GM12878 (cell line): Measurements from ENCODE around the gene ARVCF. TPM values are rescaled to one million over a fixed set of nuclear protein-coding genes. Genes with fewer than 3 reads are reported as not detected.

ENCODE experiments used
- ATAC-seq: fragments of 200-7000 bp; cut with Tn5 transposase; 3 replicates; pipeline ENCODE4 v1.9.1; 2020; ENCODE audit warnings: mild to moderate bottlenecking, moderate library complexity
- BruUV-seq: library from RNA; stranded (reverse); fragments of 400-500 nt; replicated peaks from 2 replicates; lab custom pipeline; 2021; lab: Mats Ljungman, UMichigan
- CTCF ChIA-PET: fragments of 300-600 bp; sonication (Branson Sonifier 250); formaldehyde crosslinking; extraction: SDS; loops from one replicate; lab custom pipeline; 2021; ENCODE audit warnings: inconsistent platforms; lab: Yijun Ruan, JAX
- POLR2A ChIA-PET: fragments of 350-600 bp; formaldehyde crosslinking; extraction: SDS; loops from one replicate; lab custom pipeline; 2021; ENCODE audit warnings: inconsistent platforms; lab: Charles Lee
- RAD21 ChIA-PET: fragments of 300-600 bp; sonication (Branson Sonifier 250); formaldehyde crosslinking; loops from one replicate; lab custom pipeline; 2023; ENCODE audit warnings: antibody characterized with exemption; ENCODE audit not compliant: unreplicated experiment; lab: Charles Lee
- SMC1A ChIA-PET: fragments of 300-600 bp; sonication (Branson Sonifier 250); formaldehyde crosslinking; loops from one replicate; lab custom pipeline; 2023; ENCODE audit not compliant: unreplicated experiment, uncharacterized antibody; lab: Charles Lee
- DNase-seq: peaks from one replicate; pipeline ENCODE4 v3.0.0-alpha.2; 2011; ENCODE audit warnings: low read depth, low spot score
- FAIRE-seq: peaks from 3 replicates; lab custom pipeline; 2011; peaks lifted over from hg19 to GRCh38; lab: Jason Lieb, UNC
- H2AFZ ChIP-seq: 2 replicates; pipeline ENCODE4 v1.6.0; 2011; ENCODE audit warnings: low read depth, low read length, control low read depth; ENCODE audit not compliant: control insufficient read depth
- H3K27ac ChIP-seq: 2 replicates; pipeline ENCODE4 v1.5.1; 2011; ENCODE audit warnings: control low read depth; ENCODE audit not compliant: control insufficient read depth, insufficient read depth
- H3K27me3 ChIP-seq, 2 experiments: replicated peaks in 1 of 2; 2 replicates each; pipeline versions ENCODE4 v1.6.0 to v1.6.1; 2011; ENCODE audit warnings: low read length in 1 of 2; ENCODE audit not compliant: control insufficient read depth in 2 of 2, insufficient read depth in 2 of 2
- H3K36me3 ChIP-seq, 2 experiments: 2 replicates each; pipeline ENCODE4 v1.5.1; 2011; ENCODE audit warnings: low read length in 1 of 2; ENCODE audit not compliant: control insufficient read depth in 2 of 2, insufficient read depth in 2 of 2
- H3K4me1 ChIP-seq: 2 replicates; pipeline ENCODE4 v1.6.1; 2011; ENCODE audit warnings: mild to moderate bottlenecking, low read length, moderate library complexity, mixed read lengths; ENCODE audit not compliant: control insufficient read depth, insufficient read depth
- H3K4me2 ChIP-seq: 2 replicates; pipeline ENCODE4 v1.6.0; 2011; ENCODE audit warnings: control low read depth; ENCODE audit not compliant: control insufficient read depth, insufficient read depth
- H3K4me3 ChIP-seq: fragments of 200-600 bp; sonication (generic); 2 replicates; pipeline ENCODE4 v1.5.1; 2016
- H3K79me2 ChIP-seq: 2 replicates; pipeline ENCODE4 v1.6.0; 2011; ENCODE audit warnings: low read length; ENCODE audit not compliant: control insufficient read depth, insufficient read depth
- H3K9ac ChIP-seq: 2 replicates; pipeline ENCODE4 v1.8.0; 2011; ENCODE audit warnings: low read length, control low read depth, mixed read lengths; ENCODE audit not compliant: control insufficient read depth, insufficient read depth
- H3K9me3 ChIP-seq: replicated peaks from 3 replicates; pipeline ENCODE4 v1.5.1; 2011; ENCODE audit warnings: mild to moderate bottlenecking, low read length; ENCODE audit not compliant: control insufficient read depth, insufficient read depth
- H4K20me1 ChIP-seq: 2 replicates; pipeline ENCODE4 v1.6.0; 2011; ENCODE audit not compliant: control insufficient read depth, insufficient read depth
- CBFB ChIP-seq: IDR thresholded peaks from 2 replicates; pipeline ENCODE4 v1.6.1; 2016; ENCODE audit warnings: antibody characterized with exemption, low read depth
- DPF2 ChIP-seq: fragments of 450-650 bp; IDR thresholded peaks from 2 replicates; pipeline ENCODE4 v1.6.1; 2017; ENCODE audit warnings: mild to moderate bottlenecking
- ETV6 ChIP-seq, 2 experiments: fragments of 450-650 bp in 1 of 2; IDR thresholded peaks in 1 of 2; conservative IDR thresholded peaks in 1 of 2; 2 replicates each; pipeline ENCODE4 v1.6.1; 2014; ENCODE audit warnings: antibody characterized with exemption in 1 of 2, borderline replicate concordance in 1 of 2, low read depth in 1 of 2, mild to moderate bottlenecking in 1 of 2, moderate library complexity in 1 of 2
- GABPA ChIP-seq: IDR thresholded peaks from 2 replicates; pipeline ENCODE4 v1.6.1; 2014; ENCODE audit warnings: antibody characterized with exemption, low read depth, mild to moderate bottlenecking, inconsistent platforms
- HCFC1 ChIP-seq: fragments of 150-350 bp; IDR thresholded peaks from 2 replicates; pipeline ENCODE4 v1.6.1; 2014; ENCODE audit warnings: low read length
- HDGF ChIP-seq: fragments of 450-650 bp; IDR thresholded peaks from 2 replicates; pipeline ENCODE4 v1.6.1; 2016; ENCODE audit warnings: antibody characterized with exemption
- IRF5 ChIP-seq: fragments of 450-650 bp; IDR thresholded peaks from 2 replicates; pipeline ENCODE4 v1.6.1; 2017; ENCODE audit warnings: borderline replicate concordance
- NFYB ChIP-seq: IDR thresholded peaks from 2 replicates; pipeline ENCODE4 v1.6.1; 2011; ENCODE audit warnings: low read depth, mild to moderate bottlenecking, low read length, improper control_type of control experiment, moderate library complexity; ENCODE audit not compliant: insufficient read depth
- NKRF ChIP-seq: fragments of 450-650 bp; conservative IDR thresholded peaks from 2 replicates; pipeline ENCODE4 v1.6.1; 2017; ENCODE audit warnings: mild to moderate bottlenecking, moderate library complexity
- SMAD1 ChIP-seq: fragments of 450-650 bp; IDR thresholded peaks from 2 replicates; pipeline ENCODE4 v1.6.1; 2018; ENCODE audit warnings: mild to moderate bottlenecking, low read depth; ENCODE audit not compliant: partially characterized antibody
- SMARCA5 ChIP-seq: fragments of 450-650 bp; IDR thresholded peaks from 2 replicates; pipeline ENCODE4 v1.6.1; 2017; ENCODE audit warnings: mild to moderate bottlenecking
- STAT1 ChIP-seq: fragments of 450-650 bp; conservative IDR thresholded peaks from 2 replicates; pipeline ENCODE4 v1.6.1; 2014; ENCODE audit warnings: antibody characterized with exemption, mild to moderate bottlenecking
- SUZ12 ChIP-seq: fragments of 200-600 bp; sonication (generic); IDR thresholded peaks from one replicate; pipeline ENCODE4 v1.6.1; 2018; ENCODE audit warnings: antibody characterized with exemption, mild to moderate bottlenecking; ENCODE audit not compliant: unreplicated experiment
- WGBS: methylation state at CpG from one replicate; pipeline ENCODE4 v1.1.6; 2016; ENCODE audit warnings: low lambda C conversion rate; ENCODE audit not compliant: insufficient replicate concordance, insufficient coverage; ENCODE audit errors: missing lambda C conversion rate; 5-methylcytosine and 5-hydroxymethylcytosine counted together
- in situ Hi-C: fragments of 300-500 bp; cut with MboI; formaldehyde crosslinking; loops from 9 replicates; pipeline ENCODE4 v1.14.3; 2018; ENCODE audit warnings: mixed read lengths
- intact Hi-C: fragments of 100-400 bp; cut with micrococcal nuclease; formaldehyde crosslinking; loops from one replicate; pipeline ENCODE4 v1.14.2; 2022; ENCODE audit not compliant: unreplicated experiment
- polyA plus RNA-seq, 11 experiments: library from polyadenylated mRNA; depleted of rRNA in 4 of 11; unstranded in 6 of 11; stranded (reverse) in 5 of 11; fragments of >200 nt; fragmentation: Nextera tagmentation in 4 of 11; fragmentation: Illumina TruSeq in 1 of 11; extraction: Ambion mirVana in 4 of 11; extraction: Trizol in 1 of 11; gene quantifications; 1 replicate in 1 of 11; 2 replicates in 10 of 11; pipeline versions ENCODE4 v1.2.1 to v1.2.3, GENCODE V29; 2011 to 2016; ENCODE audit warnings: inconsistent platforms in 2 of 11, missing spikeins in 2 of 11, low read depth in 1 of 11
- total RNA-seq, 4 experiments: library from RNA; depleted of rRNA in 3 of 4; stranded (reverse); fragments of >200 nt in 3 of 4; fragmentation: Illumina TruSeq in 1 of 4; extraction: Trizol in 1 of 4; gene quantifications; 2 replicates each; pipeline versions ENCODE4 v1.2.1 to v1.2.3, GENCODE V29; 2013 to 2021
- TF ChIP-seq, protein P1 (sequence below): fragments of 450-650 bp; IDR thresholded peaks from 2 replicates; pipeline ENCODE4 v1.6.1; 2016; ENCODE audit warnings: mild to moderate bottlenecking, moderate library complexity, borderline replicate concordance
- TF ChIP-seq, protein P2 (sequence below): IDR thresholded peaks from 2 replicates; pipeline ENCODE4 v1.6.1; 2012; ENCODE audit warnings: low read depth, low read length, improper control_type of control experiment

The ARVCF gene
- total and polyA plus RNA-seq, 10 of the 15 experiments (the other 5 are each of a cell fraction or from before 2014, with no cell fraction given): 0.13 to 1.9 (median 1.0) TPM; not detected in 2

DNA sequence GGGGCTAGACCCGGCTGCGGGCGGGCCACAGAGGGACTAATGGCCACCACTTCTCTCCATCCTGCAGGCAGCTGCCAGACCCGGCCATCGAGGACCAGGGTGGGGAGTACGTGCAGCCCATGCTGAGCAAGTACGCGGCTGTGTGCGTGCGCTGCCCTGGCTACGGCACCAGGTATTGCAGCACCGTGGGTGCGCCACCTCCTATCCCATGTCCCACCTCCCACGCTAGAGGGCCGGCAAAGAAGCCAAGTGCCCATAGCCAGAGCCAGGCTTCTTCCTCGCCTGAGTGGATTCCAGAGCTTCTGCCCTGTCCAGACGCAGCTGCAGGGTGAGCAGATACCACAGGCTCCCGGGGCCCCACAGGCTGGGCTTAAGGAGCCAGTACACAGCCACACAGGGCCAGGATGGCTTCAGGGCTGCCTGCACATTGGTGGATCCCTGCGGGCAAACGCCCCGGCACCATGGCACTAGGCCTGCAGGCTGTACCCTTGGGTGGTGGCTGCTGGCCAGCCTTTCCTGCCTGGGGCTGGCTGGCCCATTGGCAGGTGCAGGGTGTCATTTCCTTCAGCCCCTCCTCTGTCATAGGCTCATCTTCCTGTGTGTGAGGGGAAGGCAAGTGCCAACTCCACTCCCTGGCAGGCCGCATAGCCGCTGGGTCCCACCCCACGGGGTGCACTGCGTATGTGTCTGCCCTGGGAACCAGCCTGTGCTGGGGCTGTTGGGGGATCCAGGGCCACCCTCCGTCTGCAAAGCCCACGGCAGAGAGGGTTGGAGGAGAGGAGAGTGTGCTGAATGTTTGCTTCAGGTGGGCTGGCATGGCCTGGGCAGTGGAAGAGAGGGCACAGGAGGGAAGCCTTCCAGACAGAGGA is 46.9 kb upstream of the ARVCF start (continued):
- TF ChIP-seq HCFC1: no peak
- TF ChIP-seq DPF2: no peak
- TF ChIP-seq SUZ12: no peak
- TF ChIP-seq SMARCA5: no peak
- TF ChIP-seq HDGF: no peak

GRCh38 chr22:20062766-20063083 is 46.1 kb upstream of the ARVCF start:
- ATAC-seq (no peak), FAIRE-seq (no peak), DNase-seq (no peak)
- Histone ChIP-seq H2AFZ (no peak overlapping the region), H3K36me3 (peaks cover 0 to 7% of the 10 kb centered on the region in 2 experiments; a peak in 3 of 4 replicates), H3K4me3 (no peak overlapping the region), H3K27me3 (no peaks in the 10 kb centered on the region), H4K20me1 (no peaks in the 10 kb centered on the region), H3K4me1 (no peaks in the 10 kb centered on the region), H3K9me3 (no peaks in the 10 kb centered on the region), H3K79me2 (no peaks in the 10 kb centered on the region), H3K4me2 (no peak overlapping the region), H3K27ac (no peak overlapping the region), H3K9ac (no peak overlapping the region)
- intact Hi-C loops: no loop called here
- in situ Hi-C loops: no loop called here
- ChIA-PET CTCF (no interaction called here), RAD21 (no interaction called here), SMC1A (no interaction called here), POLR2A (no interaction called here)
- WGBS: 88% methylated on average over 11 of the region's 11 CpGs
- BruUV-seq: no TSS peak
- TF ChIP-seq NFYB (no peak), STAT1 (no peak), ETV6 (conservative IDR thresholded peaks at IDR 0.05 in 1 of 2, IDR thresholded peaks at IDR 0.05 in 1 of 2; ENCODE audit: borderline replicate concordance in 1 of 2, low read depth in 1 of 2) (no peak), NKRF (no peak), SMARCA5 (no peak), SMAD1 (no peak), GABPA (no peak), CBFB (no peak), IRF5 (no peak)
- TF ChIP-seq, protein P1, sequence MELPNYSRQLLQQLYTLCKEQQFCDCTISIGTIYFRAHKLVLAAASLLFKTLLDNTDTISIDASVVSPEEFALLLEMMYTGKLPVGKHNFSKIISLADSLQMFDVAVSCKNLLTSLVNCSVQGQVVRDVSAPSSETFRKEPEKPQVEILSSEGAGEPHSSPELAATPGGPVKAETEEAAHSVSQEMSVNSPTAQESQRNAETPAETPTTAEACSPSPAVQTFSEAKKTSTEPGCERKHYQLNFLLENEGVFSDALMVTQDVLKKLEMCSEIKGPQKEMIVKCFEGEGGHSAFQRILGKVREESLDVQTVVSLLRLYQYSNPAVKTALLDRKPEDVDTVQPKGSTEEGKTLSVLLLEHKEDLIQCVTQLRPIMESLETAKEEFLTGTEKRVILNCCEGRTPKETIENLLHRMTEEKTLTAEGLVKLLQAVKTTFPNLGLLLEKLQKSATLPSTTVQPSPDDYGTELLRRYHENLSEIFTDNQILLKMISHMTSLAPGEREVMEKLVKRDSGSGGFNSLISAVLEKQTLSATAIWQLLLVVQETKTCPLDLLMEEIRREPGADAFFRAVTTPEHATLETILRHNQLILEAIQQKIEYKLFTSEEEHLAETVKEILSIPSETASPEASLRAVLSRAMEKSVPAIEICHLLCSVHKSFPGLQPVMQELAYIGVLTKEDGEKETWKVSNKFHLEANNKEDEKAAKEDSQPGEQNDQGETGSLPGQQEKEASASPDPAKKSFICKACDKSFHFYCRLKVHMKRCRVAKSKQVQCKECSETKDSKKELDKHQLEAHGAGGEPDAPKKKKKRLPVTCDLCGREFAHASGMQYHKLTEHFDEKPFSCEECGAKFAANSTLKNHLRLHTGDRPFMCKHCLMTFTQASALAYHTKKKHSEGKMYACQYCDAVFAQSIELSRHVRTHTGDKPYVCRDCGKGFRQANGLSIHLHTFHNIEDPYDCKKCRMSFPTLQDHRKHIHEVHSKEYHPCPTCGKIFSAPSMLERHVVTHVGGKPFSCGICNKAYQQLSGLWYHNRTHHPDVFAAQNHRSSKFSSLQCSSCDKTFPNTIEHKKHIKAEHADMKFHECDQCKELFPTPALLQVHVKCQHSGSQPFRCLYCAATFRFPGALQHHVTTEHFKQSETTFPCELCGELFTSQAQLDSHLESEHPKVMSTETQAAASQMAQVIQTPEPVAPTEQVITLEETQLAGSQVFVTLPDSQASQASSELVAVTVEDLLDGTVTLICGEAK: no peak
- TF ChIP-seq, protein P2, sequence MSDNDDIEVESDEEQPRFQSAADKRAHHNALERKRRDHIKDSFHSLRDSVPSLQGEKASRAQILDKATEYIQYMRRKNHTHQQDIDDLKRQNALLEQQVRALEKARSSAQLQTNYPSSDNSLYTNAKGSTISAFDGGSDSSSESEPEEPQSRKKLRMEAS: no peak
